ENCODE data around the gene TCEA3. TPM values are rescaled to one million over a fixed set of nuclear protein-coding genes. Genes with fewer than 3 reads are reported as not detected.

Gene TCEA3
- polyA plus RNA-seq, 1 donor (not counting 4 experiments of a cell fraction or from before 2014, with no cell fraction given), result 0.38 TPM

GRCh38 chr1:23441446-23442148, 17.0 kb upstream of the TCEA3 start:
- Histone ChIP-seq H3K27me3 (ENCODE audit: control insufficient read depth, extremely low read depth, insufficient read depth, low read length) (no peaks in the 10 kb centered on the region), H3K4me1 (ENCODE audit: control insufficient read depth, extremely low read depth, insufficient read depth, low read length) (no peaks in the 10 kb centered on the region), H3K4me3 (ENCODE audit: control insufficient read depth in 2 of 3, extremely low read depth in 1 of 3, insufficient read depth in 2 of 3, low read depth in 1 of 3, low read length in 3 of 3) (no peak overlapping the region), H3K4me2 (ENCODE audit: control insufficient read depth, extremely low read depth, insufficient read depth, low read depth, low read length) (no peak overlapping the region), H3K9ac (ENCODE audit: control insufficient read depth, extremely low read depth, insufficient read depth, low read length) (no peak overlapping the region), H3K9me1 (ENCODE audit: control insufficient read depth, extremely low read depth, insufficient read depth, low read length) (no peaks in the 10 kb centered on the region), H3K27ac (ENCODE audit: control insufficient read depth, insufficient read depth, low read length) (no peak overlapping the region), H3K9me3 (ENCODE audit: control insufficient read depth, low read depth, low read length) (no peaks in the 10 kb centered on the region), H3K79me2 (ENCODE audit: control insufficient read depth, insufficient read depth, low read length) (no peaks in the 10 kb centered on the region), H3K36me3 (ENCODE audit: control insufficient read depth in 2 of 2, extremely low read depth in 1 of 2, insufficient read depth in 2 of 2, low read length in 2 of 2) (peaks cover 0 to 12% of the 10 kb centered on the region in 2 experiments), H4K20me1 (ENCODE audit: control insufficient read depth, extremely low read depth, insufficient read depth, low read length) (no peaks in the 10 kb centered on the region), H2AFZ (ENCODE audit: control insufficient read depth, low read length) (no peak overlapping the region)
- dilution Hi-C loops (cut with MboI; ENCODE audit: extremely low pct_ligation_motif_present, low sequenced_read_pairs), result no loop called here
- FAIRE-seq (no peak), DNase-seq (ENCODE audit: low read depth, low spot score) (no peak)
- TF ChIP-seq EZH2 (IDR thresholded peaks at IDR 0.05; ENCODE audit: low read length) (no peak), CTCF (optimal IDR thresholded peaks at IDR 0.05 in 1 of 3, IDR thresholded peaks at IDR 0.05 in 1 of 3, conservative IDR thresholded peaks at IDR 0.05 in 1 of 3; ENCODE audit: extremely low read depth in 1 of 3, insufficient read depth in 2 of 3, low read length in 3 of 3) (no peak)

GRCh38 chr1:23438545-23438944, 14.0 kb upstream of the TCEA3 start:
- TF ChIP-seq EZH2 (IDR thresholded peaks at IDR 0.05; ENCODE audit: low read length), result no peak
- TF ChIP-seq CTCF (optimal IDR thresholded peaks at IDR 0.05 in 1 of 3, IDR thresholded peaks at IDR 0.05 in 1 of 3, conservative IDR thresholded peaks at IDR 0.05 in 1 of 3; ENCODE audit: extremely low read depth in 1 of 3, insufficient read depth in 2 of 3, low read length in 3 of 3), result no peak
- Histone ChIP-seq H3K9me3 (ENCODE audit: control insufficient read depth, low read depth, low read length) (no peaks in the 10 kb centered on the region), H3K4me3 (ENCODE audit: control insufficient read depth in 2 of 3, extremely low read depth in 1 of 3, insufficient read depth in 2 of 3, low read depth in 1 of 3, low read length in 3 of 3) (no peak overlapping the region), H3K36me3 (ENCODE audit: control insufficient read depth in 2 of 2, extremely low read depth in 1 of 2, insufficient read depth in 2 of 2, low read length in 2 of 2) (peaks cover 0 to 19% of the 10 kb centered on the region in 2 experiments), H3K27ac (ENCODE audit: control insufficient read depth, insufficient read depth, low read length) (no peak overlapping the region), H3K9ac (ENCODE audit: control insufficient read depth, extremely low read depth, insufficient read depth, low read length) (no peak overlapping the region), H3K4me2 (ENCODE audit: control insufficient read depth, extremely low read depth, insufficient read depth, low read depth, low read length) (no peak overlapping the region), H3K79me2 (ENCODE audit: control insufficient read depth, insufficient read depth, low read length) (no peaks in the 10 kb centered on the region), H2AFZ (ENCODE audit: control insufficient read depth, low read length) (no peak overlapping the region), H3K4me1 (ENCODE audit: control insufficient read depth, extremely low read depth, insufficient read depth, low read length) (no peaks in the 10 kb centered on the region), H3K9me1 (ENCODE audit: control insufficient read depth, extremely low read depth, insufficient read depth, low read length) (no peaks in the 10 kb centered on the region), H4K20me1 (ENCODE audit: control insufficient read depth, extremely low read depth, insufficient read depth, low read length) (no peaks in the 10 kb centered on the region), H3K27me3 (ENCODE audit: control insufficient read depth, extremely low read depth, insufficient read depth, low read length) (no peaks in the 10 kb centered on the region)
- DNase-seq (ENCODE audit: low read depth, low spot score) (no peak), FAIRE-seq (no peak)
- dilution Hi-C loops (cut with MboI; ENCODE audit: extremely low pct_ligation_motif_present, low sequenced_read_pairs), result no loop called here

All from keratinocyte (primary cell).